ENCODE data around the gene RASGRF2.

RASGRF2 gene

GRCh38 chr5:81213070-81213469 lies 252.9 kb downstream of the RASGRF2 start:
- no peak overlapping the region for H3K4me3 ChIP-seq (ENCODE audit: low read depth, low read length)
- DNase-seq (ENCODE audit: low read depth) = no peak
- TF ChIP-seq CTCF (IDR thresholded peaks at IDR 0.05; ENCODE audit: control insufficient read depth, extremely low read depth, insufficient read depth) = no peak

GRCh38 chr5:81214848-81215247 lies 254.7 kb downstream of the RASGRF2 start:
- no peak for DNase-seq (ENCODE audit: low read depth)
- no peak overlapping the region for H3K4me3 ChIP-seq (ENCODE audit: low read depth, low read length)
- TF ChIP-seq CTCF (IDR thresholded peaks at IDR 0.05; ENCODE audit: control insufficient read depth, extremely low read depth, insufficient read depth) = no peak

GRCh38 chr5:81216152-81216551 lies 256.0 kb downstream of the RASGRF2 start:
- DNase-seq (ENCODE audit: low read depth) = no peak
- no peak for TF ChIP-seq CTCF (IDR thresholded peaks at IDR 0.05; ENCODE audit: control insufficient read depth, extremely low read depth, insufficient read depth)
- H3K4me3 ChIP-seq (ENCODE audit: low read depth, low read length) = no peak overlapping the region

- H3K4me3 ChIP-seq (ENCODE audit: low read depth, low read length) = no peak overlapping the region
- TF ChIP-seq CTCF (IDR thresholded peaks at IDR 0.05; ENCODE audit: control insufficient read depth, extremely low read depth, insufficient read depth) = no peak
- no peak for DNase-seq (ENCODE audit: low read depth)
These were observed 259.2 kb downstream of the RASGRF2 start for GRCh38 chr5:81219389-81219788.

- DNase-seq (ENCODE audit: low read depth) = no peak
- no peak overlapping the region for H3K4me3 ChIP-seq (ENCODE audit: low read depth, low read length)
- no peak for TF ChIP-seq CTCF (IDR thresholded peaks at IDR 0.05; ENCODE audit: control insufficient read depth, extremely low read depth, insufficient read depth)
These were observed 262.1 kb downstream of the RASGRF2 start for GRCh38 chr5:81222285-81222684.

- no peak overlapping the region for H3K4me3 ChIP-seq (ENCODE audit: low read depth, low read length)
- TF ChIP-seq CTCF (IDR thresholded peaks at IDR 0.05; ENCODE audit: control insufficient read depth, extremely low read depth, insufficient read depth) = no peak
- no peak for DNase-seq (ENCODE audit: low read depth)
These were observed 265.3 kb downstream of the RASGRF2 start for GRCh38 chr5:81225463-81225862.

GRCh38 chr5:81226286-81226685 lies 266.1 kb downstream of the RASGRF2 start:
- DNase-seq (ENCODE audit: low read depth) = no peak
- no peak for TF ChIP-seq CTCF (IDR thresholded peaks at IDR 0.05; ENCODE audit: control insufficient read depth, extremely low read depth, insufficient read depth)
- H3K4me3 ChIP-seq (ENCODE audit: low read depth, low read length) = no peak overlapping the region
